H1 (cell line): ENCODE measurements around the gene CEP89. TPM values are rescaled to one million over a fixed set of nuclear protein-coding genes. Genes with fewer than 3 reads are reported as not detected.

Experiments used
- CEBPB ChIP-seq: IDR thresholded peaks from 2 replicates; pipeline ENCODE4 v1.6.1; 2012; ENCODE audit warnings: low read depth, low read length
- RNF2 ChIP-seq: fragments of 200-900, 300-1000 bp; sonication (generic); IDR thresholded peaks from 2 replicates; pipeline ENCODE4 v1.7.1; 2016; ENCODE audit warnings: borderline replicate concordance, low read depth, mild to moderate bottlenecking, antibody characterized with exemption, low read length; ENCODE audit not compliant: poor library complexity, severe bottlenecking; ENCODE audit errors: missing control alignments
- SUZ12 ChIP-seq: fragments of 200-600 bp; sonication (generic); IDR thresholded peaks from 2 replicates; pipeline ENCODE4 v1.6.1; 2012; ENCODE audit warnings: mild to moderate bottlenecking, inconsistent platforms, low read length, moderate library complexity, mixed read lengths
- polyA plus RNA-seq, 7 experiments: library from polyadenylated mRNA; depleted of rRNA in 3 of 7; stranded (reverse) in 5 of 7; unstranded in 2 of 7; fragments of >200 nt in 5 of 7; fragments of 200-250 nt in 2 of 7; gene quantifications; 1 replicate in 5 of 7; 2 replicates in 1 of 7; 4 replicates in 1 of 7; pipeline versions ENCODE4 v1.2.1 to v1.2.3, GENCODE V29; 2011 to 2013; ENCODE audit warnings: missing spikeins in 2 of 7, mixed read lengths in 2 of 7
- total RNA-seq: library from RNA; stranded (reverse); fragmentation: NEBNext Ultra II Directional; extraction: Animal tissue kit (Norgen Biotek cat#: 25700); gene quantifications from 2 replicates; pipeline ENCODE4 v1.2.1, GENCODE V29; 2021

CEP89 gene
- total and polyA plus RNA-seq, 2 of the 8 experiments (the other 6 are each of a cell fraction or from before 2014, with no cell fraction given), result 23.0 to 23.6 TPM

GRCh38 chr19:32901504-32902161 lies 70.1 kb downstream of the CEP89 start (continued):
- TF ChIP-seq RNF2, result no peak
- no peak for TF ChIP-seq SUZ12
- no peak for TF ChIP-seq CEBPB
- TF ChIP-seq, all 59 proteins: peak for 0
